IPS-NIHi7 (cell line): ENCODE measurements around the gene MPP3.
"Not testable (repeated sequence)": the region's sequence is repeated elsewhere in the genome, so short reads cannot be mapped to it uniquely, and the experiment has no call there.

Source experiments
- DNase-seq: peaks from one replicate; pipeline ENCODE4 v3.0.0; 2012; ENCODE audit warnings: mixed read lengths; ENCODE audit errors: extremely low spot score

The MPP3 gene

DNA sequence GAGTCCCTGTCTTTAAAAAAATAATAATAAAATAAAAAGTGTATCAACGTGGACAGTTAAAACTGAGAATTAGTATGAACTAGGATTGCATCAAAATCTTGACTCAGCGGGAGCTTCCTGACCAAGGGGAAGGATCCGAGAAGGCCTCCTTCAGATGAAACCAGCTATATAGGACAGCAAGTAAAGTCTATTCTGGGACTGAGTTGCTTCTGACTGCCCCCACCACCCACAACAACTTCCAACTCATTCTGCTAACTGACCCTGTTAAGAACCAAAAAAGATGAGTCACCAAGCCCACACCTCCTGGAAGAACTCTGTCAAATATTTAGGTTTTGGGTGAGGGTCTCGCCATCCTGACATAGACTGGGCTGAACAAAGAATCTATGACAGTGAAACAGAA lies 24.9 kb downstream of the MPP3 start:
- DNase-seq, result no peak

GRCh38 chr17:43805117-43805516 lies 27.8 kb downstream of the MPP3 start:
- no peak for DNase-seq

DNA sequence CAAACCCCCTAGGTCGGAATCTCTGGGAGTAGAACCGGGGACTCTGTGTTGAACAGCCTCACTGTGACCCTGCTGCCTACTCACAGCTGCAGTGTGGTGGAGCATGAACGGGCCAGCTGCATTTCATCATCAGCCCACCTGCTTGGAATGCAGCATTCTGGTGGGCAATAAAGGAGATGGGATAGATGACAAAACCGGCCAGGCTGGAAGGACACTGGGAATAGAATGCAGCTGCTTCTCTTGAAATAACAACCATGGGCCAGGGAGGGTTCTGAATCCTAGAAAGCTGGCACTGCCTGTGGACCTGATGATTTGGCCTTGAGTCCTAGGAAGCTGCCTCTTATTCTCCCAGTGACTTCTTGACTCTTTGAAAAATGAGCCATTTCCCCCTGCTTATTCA lies 29.2 kb downstream of the MPP3 start:
- peak; percentile 57 for DNase-seq

DNA sequence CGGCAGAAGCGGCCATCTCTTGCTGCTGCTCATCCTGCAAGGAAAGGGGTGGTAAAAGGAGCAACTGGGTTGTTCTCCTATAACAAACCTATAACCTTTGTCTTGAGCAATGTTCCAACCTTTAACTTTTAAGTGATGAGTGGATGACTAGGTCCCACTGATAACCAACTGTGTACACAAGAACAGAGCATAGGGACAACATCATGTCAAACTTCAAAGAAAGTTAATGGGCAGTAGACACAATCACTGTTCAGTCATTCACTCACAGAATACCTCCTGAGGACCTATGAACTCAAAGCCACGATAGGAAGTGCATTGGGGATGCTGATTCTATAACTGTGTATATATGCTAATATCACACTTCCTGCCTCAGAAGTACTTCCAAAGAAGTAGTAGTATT lies 31.1 kb downstream of the MPP3 start:
- no peak for DNase-seq

DNA sequence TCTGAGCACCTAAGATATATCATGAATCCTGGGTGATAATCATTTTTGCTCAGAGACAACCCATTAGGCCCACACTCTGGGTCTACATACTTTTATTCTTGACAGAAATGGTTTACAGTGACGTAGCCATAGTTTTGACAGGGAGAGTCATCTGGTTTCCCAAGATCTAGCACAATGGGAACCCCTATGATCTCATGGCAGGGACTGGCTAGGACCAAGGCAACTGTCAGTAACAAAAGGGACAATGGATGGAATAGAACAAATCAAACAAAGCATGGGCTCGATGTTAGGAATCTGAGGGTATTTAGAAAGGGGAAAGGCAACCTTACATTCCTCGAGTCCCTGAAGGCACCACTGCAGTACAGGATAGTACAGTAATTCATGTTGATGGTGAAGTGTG lies 32.2 kb downstream of the MPP3 start:
- no peak for DNase-seq

DNA sequence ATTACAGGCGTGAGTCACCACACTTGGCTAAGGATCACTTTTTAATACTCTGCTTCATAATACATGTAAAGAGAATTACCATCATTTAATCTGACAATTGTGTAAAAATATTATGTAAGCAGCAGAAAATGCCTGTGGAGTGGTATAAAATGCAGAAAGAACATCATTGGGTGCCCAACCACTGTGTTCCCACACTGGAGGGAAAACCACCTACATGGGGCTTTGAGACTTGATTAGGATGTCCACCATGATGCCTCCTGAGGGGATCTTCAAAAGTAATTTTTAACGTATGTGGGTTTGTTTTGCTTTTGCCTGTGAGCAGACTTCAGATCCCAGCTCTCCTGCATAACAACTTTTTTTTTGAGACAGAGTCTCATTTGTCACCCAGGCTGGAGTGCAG lies 33.9 kb downstream of the MPP3 start:
- no peak for DNase-seq

GRCh38 chr17:43798024-43798423 lies 34.9 kb downstream of the MPP3 start:
- not testable (repeated sequence) for DNase-seq

GRCh38 chr17:43792668-43793067 lies 40.3 kb downstream of the MPP3 start:
- not testable (repeated sequence) for DNase-seq

DNA sequence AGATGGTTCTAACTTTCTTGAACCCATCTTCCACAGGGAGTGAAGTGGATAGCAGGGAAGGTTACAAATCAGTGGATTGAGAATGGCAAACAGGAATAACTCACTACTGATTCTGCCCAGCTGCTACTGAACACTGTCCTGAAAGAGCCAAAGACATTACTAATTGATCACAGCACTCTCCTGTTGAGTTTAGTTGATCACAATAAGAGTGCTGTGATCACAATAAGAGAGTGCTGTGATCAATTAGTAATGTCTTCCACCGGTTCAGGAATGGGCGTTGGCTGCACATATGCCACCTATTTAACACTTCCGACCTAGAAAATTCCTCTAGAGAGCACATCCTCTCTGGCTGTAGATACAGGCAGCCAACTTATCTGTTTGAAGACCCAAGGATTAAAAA lies 41.4 kb downstream of the MPP3 start:
- DNase-seq, result peak; percentile 72

- DNase-seq, result no peak
These were observed 42.5 kb downstream of the MPP3 start for GRCh38 chr17:43790311-43790940.

DNA sequence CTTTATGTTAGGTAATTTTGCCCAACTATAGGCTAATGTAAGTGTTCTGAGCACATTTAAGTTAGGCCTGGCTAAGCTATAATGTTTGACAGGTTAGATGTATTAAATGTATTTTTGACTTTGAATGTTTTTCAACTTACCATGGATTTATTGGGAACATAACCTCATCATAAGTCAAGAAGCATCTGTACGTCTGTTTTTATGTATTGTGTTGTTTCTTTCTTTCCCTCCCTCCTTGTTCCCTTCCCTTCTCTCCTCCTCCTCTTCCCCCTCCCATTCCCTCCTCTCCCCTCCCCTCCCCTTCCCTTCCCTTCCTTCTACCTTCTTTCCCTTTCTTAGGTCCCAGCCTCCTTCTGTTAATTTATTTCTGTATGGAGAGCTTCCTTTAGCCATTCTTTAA lies 43.5 kb downstream of the MPP3 start:
- no peak for DNase-seq

- DNase-seq, result no peak
These were observed 44.4 kb downstream of the MPP3 start for GRCh38 chr17:43788540-43788939.

GRCh38 chr17:43787728-43788127 lies 45.2 kb downstream of the MPP3 start:
- DNase-seq, result no peak

GRCh38 chr17:43784628-43785101 lies 48.3 kb downstream of the MPP3 start:
- DNase-seq, result no peak

- no peak for DNase-seq
These were observed 48.9 kb downstream of the MPP3 start for GRCh38 chr17:43784068-43784467.

GRCh38 chr17:43782913-43783680 lies 49.8 kb downstream of the MPP3 start:
- DNase-seq, result no peak

DNA sequence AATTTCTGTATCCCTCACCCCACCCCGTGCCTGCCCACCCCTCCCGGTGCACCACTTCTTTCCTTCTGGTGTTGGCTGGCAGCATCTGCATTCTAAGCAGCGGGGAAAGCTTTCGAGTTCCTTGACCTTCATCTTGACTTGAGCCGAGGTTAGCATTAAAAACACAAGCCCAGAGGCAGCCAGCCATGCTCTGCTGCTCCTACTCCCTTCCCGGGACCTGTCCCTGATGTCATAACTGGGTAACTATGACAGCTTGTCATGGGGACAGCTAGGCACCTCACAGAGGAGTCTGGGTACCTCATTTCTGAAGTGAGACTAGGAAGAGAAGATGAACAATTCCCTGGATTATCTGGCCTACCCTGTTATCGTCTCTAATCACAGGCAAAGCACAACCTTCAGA lies 52.8 kb downstream of the MPP3 start, which contains the start of gene CFAP97D1:
TSS of gene CFAP97D1 (plus strand) at position 301 of the 400 bp plus-strand sequence. CDS start at position 329, 28 bp downstream.
- DNase-seq, result no peak

DNA sequence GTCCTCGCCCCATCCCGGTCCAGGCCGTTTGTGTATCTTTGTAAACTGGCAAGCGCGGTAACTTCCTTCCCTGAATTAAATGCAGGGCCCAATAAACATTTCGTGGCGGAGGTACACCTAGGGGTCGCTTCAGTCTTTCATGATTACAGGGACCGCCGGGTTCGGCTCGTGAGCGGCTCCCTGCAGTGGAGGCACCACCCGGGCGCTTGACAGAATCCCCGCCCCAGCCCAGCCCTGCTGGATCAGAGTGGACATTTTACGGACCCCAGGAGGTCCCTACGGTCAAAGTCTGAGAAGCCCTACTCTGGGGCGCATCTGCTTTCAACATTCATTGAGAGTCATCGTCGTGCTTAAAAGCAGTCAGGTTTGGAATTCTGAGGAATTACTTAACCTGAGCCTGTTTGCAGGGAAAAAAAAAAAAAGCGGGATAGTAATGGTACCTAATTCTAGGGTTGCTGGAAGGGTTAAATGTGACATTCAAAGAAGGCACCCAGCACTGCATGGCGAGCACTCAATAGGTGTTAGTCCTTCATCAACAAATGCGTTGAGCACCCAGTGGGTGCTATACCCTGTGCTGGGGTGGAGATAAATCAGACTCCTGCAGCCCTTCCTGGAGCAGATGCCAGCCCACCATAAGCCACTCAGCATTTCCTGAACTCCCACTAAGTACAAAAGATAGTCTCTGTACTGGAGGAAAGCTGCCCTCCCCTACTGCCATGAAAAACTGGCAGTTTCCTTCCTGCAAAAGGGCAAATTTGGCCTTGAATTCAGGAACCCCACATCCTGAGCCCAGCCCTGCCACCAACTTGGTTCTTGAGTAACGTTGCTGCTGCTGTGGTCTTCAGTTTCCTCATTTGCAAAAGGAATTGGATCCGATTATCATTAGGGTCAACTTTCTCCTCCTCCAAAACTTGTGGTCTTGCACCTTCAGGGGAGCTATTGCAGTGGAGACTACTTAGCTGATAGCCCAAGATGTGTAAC lies 53.5 kb downstream of the MPP3 start:
- peak; percentile 56 for DNase-seq

- DNase-seq, result peak; percentile 95
These were observed 54.4 kb downstream of the MPP3 start, which contains the start of gene DUSP3 for GRCh38 chr17:43778337-43779144. Gene DUSP3, minus strand, starts transcription at chr17:43778977. Its CDS starts 53 bp downstream, at chr17:43778924.

GRCh38 chr17:43774304-43775250 lies 58.4 kb downstream of the MPP3 start:
- no peak for DNase-seq
